Measurements from ENCODE around the gene GLOD4.

Gene GLOD4

GRCh38 chr17:725084-725483 lies 57.0 kb downstream of the GLOD4 start:
- DNase-seq (ENCODE audit: low read depth, low spot score), result no peak
- H3K4me3 ChIP-seq (ENCODE audit: low read length), result no peak overlapping the region

GRCh38 chr17:721540-721937 lies 60.5 kb downstream of the GLOD4 start:
- no peak overlapping the region for H3K4me3 ChIP-seq (ENCODE audit: low read length)
- DNase-seq (ENCODE audit: low read depth, low spot score), result no peak

GRCh38 chr17:720706-721539 lies 61.2 kb downstream of the GLOD4 start:
- DNase-seq (ENCODE audit: low read depth, low spot score), result no peak
- no peak overlapping the region for H3K4me3 ChIP-seq (ENCODE audit: low read length)

GRCh38 chr17:718075-718474 lies 64.0 kb downstream of the GLOD4 start:
- no peak overlapping the region for H3K4me3 ChIP-seq (ENCODE audit: low read length)
- DNase-seq (ENCODE audit: low read depth, low spot score), result no peak

All from Jurkat, Clone E6-1 (cell line).